IPS-18c (cell line): Measurements from ENCODE around the gene IHH.

Source experiments
- H3K4me3 ChIP-seq: 2 replicates; pipeline ENCODE4 v1.7.0; 2013; ENCODE audit warnings: low read depth, mild to moderate bottlenecking, low read length, moderate library complexity; ENCODE audit not compliant: insufficient read depth
- H3K9me3 ChIP-seq: one replicate; pipeline ENCODE4 v1.6.1; 2013; ENCODE audit warnings: mild to moderate bottlenecking, low read length, moderate library complexity; ENCODE audit not compliant: control insufficient read depth, insufficient read depth

The IHH gene

DNA sequence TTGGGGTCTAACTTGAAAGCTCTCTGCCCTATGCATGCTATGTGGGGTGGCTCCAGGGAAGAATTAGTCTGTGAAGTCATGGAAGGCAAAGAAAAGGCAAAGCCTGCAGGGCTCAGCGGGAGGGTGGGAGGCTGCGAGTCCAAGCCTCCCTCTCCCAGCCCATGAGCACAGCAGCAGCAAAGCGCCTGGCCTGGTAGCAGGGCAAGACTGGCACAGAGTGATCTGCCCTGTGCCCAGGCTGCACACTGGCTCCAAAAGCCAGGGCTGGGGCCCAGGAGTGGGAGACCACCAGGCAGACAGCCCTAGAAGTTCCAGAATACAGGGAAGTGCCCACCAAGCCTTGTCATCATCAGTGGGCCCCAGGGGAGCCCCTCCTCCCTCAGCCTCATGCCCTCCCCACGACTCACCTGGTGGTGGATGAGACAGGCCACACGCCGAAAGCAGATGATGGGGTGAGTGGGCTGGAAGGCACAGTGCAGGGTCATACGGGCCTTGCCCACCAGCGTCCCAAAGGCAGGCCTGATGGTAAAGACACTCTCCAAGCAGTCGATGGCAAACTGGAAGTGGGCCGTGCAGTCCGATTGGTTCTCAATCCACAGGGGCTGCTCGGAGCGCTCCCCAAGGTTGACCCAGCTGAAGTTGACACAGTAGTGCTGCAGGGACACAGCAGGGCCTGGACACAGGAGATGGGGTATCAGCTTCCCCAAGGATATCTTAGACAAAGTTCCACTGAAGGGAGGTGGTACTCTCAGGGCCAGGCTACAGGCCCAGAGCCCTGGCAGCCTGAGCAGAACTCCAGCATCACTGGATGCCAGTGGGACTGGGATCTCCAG lies 31.5 kb downstream of the IHH start:
- Histone ChIP-seq H3K4me3 (no peak overlapping the region), H3K9me3 (no peaks in the 10 kb centered on the region)

GRCh38 chr2:219028141-219028540 lies 32.6 kb downstream of the IHH start:
- no peaks in the 10 kb centered on the region for H3K9me3 ChIP-seq
- H3K4me3 ChIP-seq: no peak overlapping the region

DNA sequence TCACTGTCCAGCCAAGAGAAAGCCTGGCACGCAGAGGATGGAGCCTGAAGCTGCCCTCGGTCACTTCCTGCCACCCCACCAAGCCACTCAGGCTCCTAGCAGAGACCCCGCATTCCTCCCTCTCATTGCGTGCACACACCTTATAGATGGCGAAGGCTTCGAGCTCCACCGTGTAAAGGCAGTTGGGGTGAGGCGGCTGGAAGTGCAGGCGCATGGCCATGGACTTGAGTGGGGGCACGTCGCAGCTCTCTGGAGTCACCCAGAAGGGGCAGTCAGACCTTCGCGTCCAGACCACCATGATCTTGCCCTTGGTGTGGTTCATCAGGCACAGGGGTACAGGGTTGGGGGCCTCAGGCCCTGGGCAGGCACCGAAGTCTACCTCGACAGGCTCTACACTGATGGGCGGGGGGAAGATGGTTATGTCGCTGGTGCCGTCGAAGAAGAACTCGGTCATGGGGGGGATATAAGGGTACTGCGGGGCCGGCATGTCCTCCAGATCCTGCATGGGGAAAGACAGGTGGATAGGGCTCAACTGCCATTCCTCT lies 33.1 kb downstream of the IHH start:
- Histone ChIP-seq H3K4me3 (no peak overlapping the region), H3K9me3 (no peaks in the 10 kb centered on the region)

GRCh38 chr2:219026946-219027345 lies 33.8 kb downstream of the IHH start:
- no peak overlapping the region for H3K4me3 ChIP-seq
- no peaks in the 10 kb centered on the region for H3K9me3 ChIP-seq

DNA sequence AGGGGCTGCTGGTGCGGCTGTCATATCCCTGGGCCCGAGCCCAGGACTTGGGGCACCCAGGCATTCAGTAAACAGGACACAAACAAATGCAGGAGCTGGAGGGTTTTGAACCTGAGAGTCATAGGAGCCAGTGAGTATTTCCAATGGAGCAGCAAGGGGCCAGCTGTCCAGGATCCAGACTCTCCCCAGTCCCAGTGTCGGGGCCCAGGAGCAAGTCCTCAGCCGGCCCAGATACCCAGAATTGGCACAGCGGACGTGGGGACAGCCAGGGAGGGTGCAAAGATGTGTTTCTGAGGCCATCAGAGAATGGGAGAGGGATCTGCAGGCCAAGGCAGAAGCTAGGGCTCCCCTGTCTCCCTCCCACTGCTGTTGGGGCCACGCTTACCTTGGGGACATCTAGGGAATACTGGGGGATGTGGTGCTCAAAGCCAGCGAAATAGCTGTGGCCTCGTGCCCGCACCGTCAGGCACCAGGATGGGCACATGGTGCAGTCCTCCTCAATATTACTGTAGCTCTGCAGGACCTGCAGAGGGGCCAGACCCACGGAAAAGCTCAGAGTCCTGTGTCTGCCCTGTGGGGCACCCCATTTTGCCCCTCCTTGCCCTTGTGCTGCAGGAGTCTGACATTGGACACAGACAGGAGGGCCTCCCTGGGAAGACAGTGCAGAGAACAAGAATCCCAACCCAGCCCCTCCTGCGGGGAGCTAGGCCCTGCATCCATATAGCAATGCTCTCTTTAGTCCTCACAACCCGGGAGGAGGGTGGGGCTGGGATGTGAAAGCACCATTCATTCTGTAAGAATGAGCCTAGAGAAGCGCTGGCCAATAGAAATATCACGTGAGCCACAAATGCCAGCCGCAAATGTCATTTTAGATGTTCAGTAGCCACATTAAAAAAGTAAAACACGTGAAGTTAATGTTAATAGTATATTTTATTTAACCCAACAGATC lies 34.8 kb downstream of the IHH start:
- H3K4me3 ChIP-seq: no peak overlapping the region
- H3K9me3 ChIP-seq: no peaks in the 10 kb centered on the region

DNA sequence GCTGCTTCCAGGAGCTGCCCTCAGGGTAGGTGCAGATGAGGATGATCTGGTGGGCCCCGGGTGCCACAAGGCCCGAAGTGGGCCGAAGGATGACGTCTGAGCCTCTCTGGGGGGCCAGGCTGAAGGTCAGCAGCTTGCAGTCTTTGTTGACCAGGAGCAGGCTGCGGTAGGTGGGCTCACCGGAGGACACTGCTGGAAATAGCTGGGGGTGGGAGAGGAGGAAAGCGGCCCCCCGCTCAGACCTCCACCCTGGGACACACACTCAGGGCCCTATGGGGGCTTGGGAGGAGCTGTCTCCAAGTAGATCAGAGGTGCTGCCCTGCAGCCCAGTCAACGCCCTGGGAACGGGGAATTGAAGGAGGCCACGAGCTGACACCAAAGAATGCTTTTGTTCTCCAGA lies 36.7 kb downstream of the IHH start:
- no peak overlapping the region for H3K4me3 ChIP-seq
- H3K9me3 ChIP-seq: no peaks in the 10 kb centered on the region

DNA sequence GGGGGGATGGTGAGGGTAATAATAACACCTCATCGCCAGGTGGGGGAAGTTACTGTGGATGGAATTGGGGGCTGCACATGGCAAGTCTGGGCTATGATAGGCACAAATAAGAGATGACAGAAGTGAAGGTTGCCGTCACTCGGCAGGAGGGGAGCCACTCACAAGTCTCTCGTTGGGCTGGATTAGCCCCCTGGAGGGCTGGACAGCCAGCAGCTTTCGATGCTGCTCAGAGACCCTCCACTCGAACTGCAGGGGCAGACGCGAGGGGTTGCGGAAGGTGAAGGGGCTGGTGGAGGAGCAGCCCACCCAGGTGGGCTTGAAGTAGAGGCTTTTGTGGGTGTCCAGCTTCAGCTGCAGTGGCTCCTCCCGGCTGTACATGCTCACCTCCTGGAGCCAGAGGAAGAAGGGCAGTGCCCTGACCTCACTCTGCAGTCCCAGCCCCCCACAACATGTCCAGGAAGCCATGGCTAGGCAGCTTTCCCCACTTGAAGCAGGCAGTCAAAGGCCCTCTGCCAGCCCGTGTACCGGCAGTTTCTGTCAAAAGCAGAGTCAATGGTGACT lies 37.6 kb downstream of the IHH start:
- Histone ChIP-seq H3K9me3 (no peaks in the 10 kb centered on the region), H3K4me3 (no peak overlapping the region)

DNA sequence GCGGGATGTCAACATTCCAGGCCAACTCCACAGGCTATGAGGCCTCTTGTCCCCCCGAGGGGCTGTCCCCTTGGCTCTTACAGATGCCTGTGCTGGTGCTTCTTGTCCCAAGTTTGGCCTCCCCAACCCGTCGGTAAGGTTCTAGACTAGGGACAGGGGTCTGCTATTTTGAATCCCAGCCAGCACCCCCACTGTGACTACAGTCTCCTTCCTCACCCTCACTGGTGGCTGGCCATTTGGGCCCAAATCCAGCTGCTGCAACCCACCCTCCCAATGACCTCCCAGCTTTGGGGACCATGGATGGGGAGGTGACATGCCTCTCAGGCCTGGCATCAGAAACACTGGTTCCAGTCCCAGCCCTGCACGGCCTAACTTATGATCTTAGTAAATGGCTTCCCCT lies 38.1 kb downstream of the IHH start:
- Histone ChIP-seq H3K4me3 (no peak overlapping the region), H3K9me3 (no peaks in the 10 kb centered on the region)

- Histone ChIP-seq H3K9me3 (no peaks in the 10 kb centered on the region), H3K4me3 (no peak overlapping the region)
Measured at GRCh38 chr2:219022041-219022440, 38.7 kb downstream of the IHH start.

- no peaks in the 10 kb centered on the region for H3K9me3 ChIP-seq
- H3K4me3 ChIP-seq: no peak overlapping the region
Measured at GRCh38 chr2:219021591-219021990, 39.1 kb downstream of the IHH start.

- H3K9me3 ChIP-seq: no peaks in the 10 kb centered on the region
- no peak overlapping the region for H3K4me3 ChIP-seq
Measured at GRCh38 chr2:219020604-219021365, 39.9 kb downstream of the IHH start.

GRCh38 chr2:219019436-219019835 lies 41.3 kb downstream of the IHH start:
- Histone ChIP-seq H3K9me3 (no peaks in the 10 kb centered on the region), H3K4me3 (no peak overlapping the region)

DNA sequence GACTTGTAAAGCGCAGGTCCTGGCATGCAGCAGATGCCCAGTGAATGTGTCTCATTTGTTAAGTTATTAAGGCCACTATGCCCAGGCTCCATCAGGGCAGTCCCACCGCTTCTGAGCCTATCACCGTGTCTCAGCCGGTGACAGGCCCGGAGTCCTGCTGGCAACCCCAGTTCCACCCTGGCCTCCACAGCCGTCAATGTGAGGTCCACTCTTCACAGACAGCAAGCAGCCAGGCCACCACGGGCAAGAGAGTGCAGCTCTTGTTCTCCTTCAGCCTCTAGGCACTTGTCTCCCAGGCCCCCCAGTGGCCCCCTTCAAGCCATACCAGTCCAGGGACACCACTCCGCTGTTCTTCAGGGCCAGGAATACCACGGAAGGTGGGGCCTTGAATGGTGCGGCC lies 42.0 kb downstream of the IHH start:
- H3K9me3 ChIP-seq: no peaks in the 10 kb centered on the region

GRCh38 chr2:219018286-219018685 lies 42.4 kb downstream of the IHH start:
- no peaks in the 10 kb centered on the region for H3K9me3 ChIP-seq

More for the DNA sequence above, 42.0 kb downstream of the IHH start:
- H3K4me3 ChIP-seq: no peak overlapping the region

DNA sequence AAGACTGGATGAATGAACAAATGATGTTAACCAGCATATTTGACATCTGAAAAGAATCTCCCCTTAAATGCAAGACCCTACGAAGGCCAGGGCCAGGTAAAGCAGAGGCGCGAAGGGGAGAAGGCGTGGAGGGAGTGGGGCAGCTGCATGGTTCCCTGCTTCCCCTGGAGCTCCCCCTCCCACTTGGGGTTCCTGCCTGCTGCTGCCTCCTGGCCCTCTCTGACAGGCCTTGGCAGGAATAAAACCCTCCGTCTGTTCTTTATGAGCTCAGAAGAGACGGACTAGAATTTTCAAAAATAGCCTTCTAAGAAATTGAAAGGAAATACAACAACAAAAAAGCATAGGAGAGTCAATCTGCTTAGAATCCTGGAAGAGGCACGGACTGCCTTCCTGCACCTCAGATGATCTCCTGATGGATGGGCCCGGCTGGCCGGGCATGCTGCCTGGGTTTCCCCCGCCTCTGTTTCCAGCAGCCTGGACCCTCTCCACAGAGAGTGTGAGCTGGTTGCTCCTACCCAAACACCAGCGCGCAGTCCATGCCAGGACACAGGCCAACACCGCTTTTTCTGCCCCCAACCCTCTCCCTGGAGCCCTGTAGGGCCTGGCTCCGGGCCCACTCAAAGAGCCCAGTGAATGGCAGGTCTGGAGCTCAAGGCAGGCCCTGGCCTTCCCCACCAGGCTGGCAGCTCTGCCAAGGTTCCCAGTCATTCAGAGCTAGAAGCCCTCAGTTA lies 43.4 kb downstream of the IHH start:
- no peak overlapping the region for H3K4me3 ChIP-seq
- no peaks in the 10 kb centered on the region for H3K9me3 ChIP-seq

More at GRCh38 chr2:219018286-219018685, 42.4 kb downstream of the IHH start:
- no peak overlapping the region for H3K4me3 ChIP-seq

GRCh38 chr2:219016721-219017120 lies 44.0 kb downstream of the IHH start:
- H3K9me3 ChIP-seq: no peaks in the 10 kb centered on the region
- H3K4me3 ChIP-seq: no peak overlapping the region
